ENCODE data around the gene ARVCF.
A peak's percentile ranks its signal among the peaks of the same experiment; 100 is the strongest.

Gene ARVCF

DNA sequence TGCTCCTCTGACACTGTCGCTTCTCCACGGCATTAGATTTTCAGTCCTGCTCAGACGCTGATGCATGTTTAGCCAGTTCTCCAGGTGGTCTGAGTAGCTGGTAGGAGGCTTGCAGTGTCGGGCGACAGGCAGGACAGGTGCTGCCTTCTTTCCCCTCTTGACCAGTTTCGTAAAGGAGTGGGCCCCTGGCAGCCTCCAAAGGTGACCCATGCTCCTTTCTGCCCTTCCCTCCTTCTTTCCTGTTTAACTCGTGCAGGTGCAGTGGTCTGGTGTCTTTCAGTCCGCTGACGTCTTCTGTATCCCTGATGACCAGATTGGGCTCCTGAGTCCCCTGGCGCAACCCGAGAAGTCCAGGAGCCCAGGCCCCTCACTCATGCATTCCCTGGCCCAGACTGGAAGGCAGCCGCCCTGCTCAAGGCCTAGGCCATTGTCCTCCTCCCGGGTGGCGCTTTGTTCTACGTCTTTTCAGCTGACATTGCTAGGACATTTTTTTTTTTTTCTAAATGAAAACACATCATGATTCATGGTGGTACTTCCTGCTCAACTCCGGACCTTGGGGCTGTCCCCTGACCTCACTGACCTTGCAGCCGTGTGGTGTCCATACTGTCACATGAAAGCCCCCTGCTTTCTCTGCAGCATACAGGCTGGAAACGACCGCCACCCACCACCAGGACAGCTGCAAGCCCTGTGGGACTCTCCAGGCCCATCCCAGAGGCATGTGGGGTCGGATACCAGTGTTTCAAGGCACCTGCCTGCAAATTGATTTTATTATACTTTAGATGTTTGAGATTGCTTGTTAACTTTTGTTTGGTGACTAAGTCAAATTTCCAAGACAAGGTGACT, 49.5 kb downstream of the ARVCF start:
- no peak overlapping the region for H3K27ac ChIP-seq (ENCODE audit: low read depth in 2 of 2, low read length in 2 of 2)
- peaks cover 14 to 20% of the 10 kb centered on the region in 2 donors for H3K4me1 ChIP-seq (ENCODE audit: control insufficient read depth in 2 of 2, insufficient read depth in 2 of 2, low read length in 2 of 2)
- H3K4me3 ChIP-seq (ENCODE audit: low read length in 2 of 2) = no peak overlapping the region
- peaks cover 14 to 21% of the 10 kb centered on the region in 2 donors for H3K36me3 ChIP-seq (ENCODE audit: control insufficient read depth in 2 of 2, insufficient read depth in 2 of 2, low read length in 2 of 2)
- H3K9ac ChIP-seq (ENCODE audit: low read depth in 1 of 2, low read length in 2 of 2) = no peak overlapping the region
- H3K27me3 ChIP-seq (ENCODE audit: control insufficient read depth in 2 of 2, insufficient read depth in 2 of 2, low read length in 2 of 2) = no peaks in the 10 kb centered on the region
- no peaks in the 10 kb centered on the region for H3K9me3 ChIP-seq (ENCODE audit: control insufficient read depth in 2 of 2, low read length in 2 of 2)

DNA sequence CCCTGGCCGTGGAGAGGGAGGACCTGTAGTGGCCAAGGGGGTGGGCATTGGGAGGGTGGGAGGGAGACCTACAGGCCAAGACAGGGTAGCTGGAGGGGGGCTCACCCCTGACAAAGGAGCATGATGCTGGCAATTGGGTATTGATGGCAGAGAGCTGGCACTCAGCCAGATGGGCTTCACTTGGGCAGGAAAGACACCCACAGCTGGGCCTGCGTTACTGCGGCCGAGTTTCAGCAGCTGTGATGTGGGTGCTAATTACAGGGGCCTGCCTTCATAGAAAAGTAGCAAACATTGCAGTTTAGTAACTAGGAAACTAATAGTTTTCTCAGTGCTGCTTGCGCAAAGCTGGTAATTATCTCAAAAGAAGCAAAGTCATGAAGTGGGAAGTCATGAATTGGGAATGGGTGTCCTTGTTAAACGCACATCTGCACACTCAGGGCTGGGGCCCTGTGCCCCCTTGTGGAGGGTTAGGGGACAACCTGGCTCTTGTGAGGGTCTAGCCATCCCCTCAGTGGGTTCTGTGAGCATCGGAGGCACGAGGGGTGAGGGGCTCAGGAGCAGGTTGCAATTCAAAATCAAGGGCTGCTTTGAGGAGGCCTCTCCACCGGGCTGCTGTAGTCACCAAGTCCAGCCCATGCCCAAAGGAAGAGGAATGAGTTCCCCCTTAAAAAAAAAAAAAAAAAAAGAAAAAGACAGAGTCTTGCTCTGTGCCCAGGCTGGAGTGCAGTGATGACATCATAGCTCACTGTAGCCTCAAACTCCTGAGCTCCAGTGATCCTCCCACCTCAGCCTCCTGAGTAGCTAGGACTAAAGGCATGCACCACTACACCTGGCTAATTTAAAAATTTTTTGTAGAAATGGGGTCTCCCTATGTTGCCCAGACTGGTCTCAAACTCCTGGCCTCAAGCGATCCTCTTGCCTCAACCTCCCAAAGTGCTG, 50.6 kb downstream of the ARVCF start:
- no peak overlapping the region for H3K4me3 ChIP-seq (ENCODE audit: low read length in 2 of 2)
- H3K4me1 ChIP-seq (ENCODE audit: control insufficient read depth in 2 of 2, insufficient read depth in 2 of 2, low read length in 2 of 2) = peaks cover 20 to 23% of the 10 kb centered on the region in 2 donors
- H3K27me3 ChIP-seq (ENCODE audit: control insufficient read depth in 2 of 2, insufficient read depth in 2 of 2, low read length in 2 of 2) = no peaks in the 10 kb centered on the region
- H3K9ac ChIP-seq (ENCODE audit: low read depth in 1 of 2, low read length in 2 of 2) = no peak overlapping the region
- H3K9me3 ChIP-seq (ENCODE audit: control insufficient read depth in 2 of 2, low read length in 2 of 2) = no peaks in the 10 kb centered on the region
- H3K36me3 ChIP-seq (ENCODE audit: control insufficient read depth in 2 of 2, insufficient read depth in 2 of 2, low read length in 2 of 2) = peaks cover 14 to 21% of the 10 kb centered on the region in 2 donors
- H3K27ac ChIP-seq (ENCODE audit: low read depth in 2 of 2, low read length in 2 of 2) = no peak overlapping the region

DNA sequence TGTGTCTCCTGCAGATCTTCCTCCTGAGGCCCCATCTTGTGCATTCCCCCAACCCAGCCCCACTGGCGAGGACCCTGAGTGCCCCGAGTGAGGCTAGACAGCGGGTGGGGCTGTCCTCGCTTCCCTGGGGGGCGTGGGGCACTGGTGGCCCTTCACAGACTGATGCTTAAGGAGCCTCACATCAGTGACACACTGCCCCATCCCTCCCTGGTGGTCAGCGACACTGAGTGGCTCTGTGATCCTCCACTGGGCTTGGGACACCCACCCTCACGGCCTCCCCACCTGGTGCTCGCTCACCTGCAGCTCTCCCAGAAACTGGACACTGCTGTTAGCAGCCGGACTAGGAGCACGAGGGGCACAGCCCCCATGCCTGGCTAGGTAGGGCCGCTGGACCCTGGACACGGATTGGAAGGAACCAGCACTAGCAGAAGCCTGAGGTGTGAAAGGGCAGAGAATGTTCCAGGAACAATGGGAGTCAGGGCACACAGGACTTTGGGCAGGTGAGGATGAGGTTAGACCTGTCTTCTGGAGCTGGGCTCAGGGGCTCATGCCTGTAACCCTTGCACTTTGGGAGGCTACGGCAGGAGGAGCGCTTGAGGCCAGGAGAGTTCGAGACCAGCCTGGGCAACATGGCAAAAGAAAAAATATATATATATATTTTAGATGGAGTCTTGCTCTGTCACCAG, 51.8 kb downstream of the ARVCF start:
- no peak overlapping the region for H3K9ac ChIP-seq (ENCODE audit: low read depth in 1 of 2, low read length in 2 of 2)
- H3K27ac ChIP-seq (ENCODE audit: low read depth in 2 of 2, low read length in 2 of 2) = no peak overlapping the region
- no peaks in the 10 kb centered on the region for H3K9me3 ChIP-seq (ENCODE audit: control insufficient read depth in 2 of 2, low read length in 2 of 2)
- no peaks in the 10 kb centered on the region for H3K27me3 ChIP-seq (ENCODE audit: control insufficient read depth in 2 of 2, insufficient read depth in 2 of 2, low read length in 2 of 2)
- H3K36me3 ChIP-seq (ENCODE audit: control insufficient read depth in 2 of 2, insufficient read depth in 2 of 2, low read length in 2 of 2) = peaks cover 14 to 21% of the 10 kb centered on the region in 2 donors
- H3K4me1 ChIP-seq (ENCODE audit: control insufficient read depth in 2 of 2, insufficient read depth in 2 of 2, low read length in 2 of 2) = peaks cover 22% of the 10 kb centered on the region in 2 donors
- H3K4me3 ChIP-seq (ENCODE audit: low read length in 2 of 2) = no peak overlapping the region

DNA sequence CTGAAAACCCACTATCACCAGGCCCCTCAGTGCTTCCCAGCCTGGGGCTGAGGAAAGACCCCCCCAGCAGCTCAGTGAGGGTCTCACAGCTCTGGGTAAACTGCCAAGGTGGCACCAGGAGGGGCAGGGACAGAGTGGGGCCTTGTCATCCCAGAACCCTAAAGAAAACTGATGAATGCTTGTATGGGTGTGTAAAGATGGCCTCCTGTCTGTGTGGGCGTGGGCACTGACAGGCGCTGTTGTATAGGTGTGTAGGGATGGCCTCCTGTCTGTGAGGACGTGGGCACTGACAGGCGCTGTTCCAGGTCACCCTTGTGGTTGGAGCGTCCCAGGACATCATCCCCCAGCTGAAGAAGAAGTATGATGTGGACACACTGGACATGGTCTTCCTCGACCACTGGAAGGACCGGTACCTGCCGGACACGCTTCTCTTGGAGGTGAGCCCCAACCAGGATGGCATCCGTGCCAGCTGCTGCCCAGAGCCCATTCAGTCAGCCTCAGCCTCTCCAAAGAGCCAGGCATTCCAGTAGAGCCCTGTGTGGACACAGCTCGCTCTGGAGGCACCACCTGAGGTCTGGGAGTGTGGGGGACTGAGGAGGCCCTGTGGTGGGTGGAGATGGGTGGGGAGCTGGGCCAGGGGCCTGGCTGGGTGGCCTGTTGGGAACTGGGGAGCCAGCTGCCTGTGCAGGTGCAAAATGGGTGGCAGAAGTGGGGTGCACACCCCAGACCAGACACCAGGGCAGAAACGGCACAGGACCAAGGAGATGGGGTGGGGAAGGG, 52.6 kb downstream of the ARVCF start:
- H3K27ac ChIP-seq (ENCODE audit: low read depth in 2 of 2, low read length in 2 of 2) = peak overlapping the region in 1 of 2 donors; percentile 90
- no peaks in the 10 kb centered on the region for H3K9me3 ChIP-seq (ENCODE audit: control insufficient read depth in 2 of 2, low read length in 2 of 2)
- H3K4me1 ChIP-seq (ENCODE audit: control insufficient read depth in 2 of 2, insufficient read depth in 2 of 2, low read length in 2 of 2) = peaks cover 26 to 27% of the 10 kb centered on the region in 2 donors
- H3K36me3 ChIP-seq (ENCODE audit: control insufficient read depth in 2 of 2, insufficient read depth in 2 of 2, low read length in 2 of 2) = peaks cover 13 to 19% of the 10 kb centered on the region in 2 donors
- peak overlapping the region; percentile 52 to 69 for H3K9ac ChIP-seq (ENCODE audit: low read depth in 1 of 2, low read length in 2 of 2)
- peak overlapping the region; percentile 59 to 60 for H3K4me3 ChIP-seq (ENCODE audit: low read length in 2 of 2)
- no peaks in the 10 kb centered on the region for H3K27me3 ChIP-seq (ENCODE audit: control insufficient read depth in 2 of 2, insufficient read depth in 2 of 2, low read length in 2 of 2)

DNA sequence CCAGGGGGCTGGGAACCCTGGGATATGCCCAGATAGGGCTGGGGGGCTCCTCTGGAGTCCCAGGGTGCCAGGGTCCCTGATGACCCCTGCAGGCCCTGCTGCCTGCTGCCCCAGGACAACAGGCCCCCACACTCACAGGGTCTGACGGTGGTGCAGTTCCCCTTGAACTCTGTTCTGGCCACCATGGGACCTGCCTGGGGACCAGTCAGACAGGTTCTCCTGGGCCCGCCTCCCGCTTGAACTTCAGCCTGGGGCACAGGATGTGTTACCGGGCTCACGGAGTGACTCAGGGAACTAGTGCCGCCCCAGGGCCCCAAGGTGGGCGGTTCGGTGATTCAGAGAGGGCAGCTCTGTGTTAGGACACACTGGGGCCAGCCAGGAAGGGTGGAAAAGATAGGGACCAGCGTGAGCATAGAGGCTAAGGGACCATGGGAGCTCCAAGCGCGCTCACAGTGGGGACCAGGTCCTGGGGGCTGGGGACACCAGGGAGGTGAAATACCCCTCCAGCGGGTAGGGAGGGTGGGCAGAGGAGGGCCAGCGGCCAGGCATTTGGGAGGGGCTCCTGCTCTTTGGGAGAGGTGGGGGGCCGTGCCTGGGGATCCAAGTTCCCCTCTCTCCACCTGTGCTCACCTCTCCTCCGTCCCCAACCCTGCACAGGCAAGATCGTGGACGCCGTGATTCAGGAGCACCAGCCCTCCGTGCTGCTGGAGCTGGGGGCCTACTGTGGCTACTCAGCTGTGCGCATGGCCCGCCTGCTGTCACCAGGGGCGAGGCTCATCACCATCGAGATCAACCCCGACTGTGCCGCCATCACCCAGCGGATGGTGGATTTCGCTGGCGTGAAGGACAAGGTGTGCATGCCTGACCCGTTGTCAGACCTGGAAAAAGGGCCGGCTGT, 53.5 kb downstream of the ARVCF start:
- Histone ChIP-seq H3K27ac (ENCODE audit: low read depth in 2 of 2, low read length in 2 of 2) (peak overlapping the region; percentile 90 to 91), H3K36me3 (ENCODE audit: control insufficient read depth in 2 of 2, insufficient read depth in 2 of 2, low read length in 2 of 2) (peaks cover 5 to 16% of the 10 kb centered on the region in 2 donors)

DNA sequence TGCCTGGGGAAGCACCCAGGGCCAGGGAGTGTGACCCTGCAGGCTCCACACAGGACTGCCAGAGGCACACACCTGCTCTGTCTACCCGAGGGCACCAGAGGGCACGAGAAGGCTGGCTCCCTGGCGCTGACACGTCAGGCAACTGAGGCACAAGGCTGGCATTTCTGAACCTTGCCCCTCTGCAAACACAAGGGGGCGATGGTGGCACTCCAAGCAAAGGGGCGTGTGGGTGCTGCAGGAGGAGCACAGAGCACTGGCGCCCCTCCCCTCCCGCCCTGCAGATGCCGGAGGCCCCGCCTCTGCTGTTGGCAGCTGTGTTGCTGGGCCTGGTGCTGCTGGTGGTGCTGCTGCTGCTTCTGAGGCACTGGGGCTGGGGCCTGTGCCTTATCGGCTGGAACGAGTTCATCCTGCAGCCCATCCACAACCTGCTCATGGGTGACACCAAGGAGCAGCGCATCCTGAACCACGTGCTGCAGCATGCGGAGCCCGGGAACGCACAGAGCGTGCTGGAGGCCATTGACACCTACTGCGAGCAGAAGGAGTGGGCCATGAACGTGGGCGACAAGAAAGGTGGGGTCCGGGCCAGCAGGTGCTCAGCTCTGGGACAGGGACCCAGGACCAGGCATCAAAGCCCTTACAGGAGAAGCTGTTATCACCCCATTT, 54.2 kb downstream of the ARVCF start:
- Histone ChIP-seq H3K9me3 (ENCODE audit: control insufficient read depth in 2 of 2, low read length in 2 of 2) (no peaks in the 10 kb centered on the region), H3K36me3 (ENCODE audit: control insufficient read depth in 2 of 2, insufficient read depth in 2 of 2, low read length in 2 of 2) (peaks cover 5 to 14% of the 10 kb centered on the region in 2 donors), H3K27me3 (ENCODE audit: control insufficient read depth in 2 of 2, insufficient read depth in 2 of 2, low read length in 2 of 2) (no peaks in the 10 kb centered on the region), H3K27ac (ENCODE audit: low read depth in 2 of 2, low read length in 2 of 2) (peak overlapping the region; percentile 90 to 91), H3K9ac (ENCODE audit: low read depth in 1 of 2, low read length in 2 of 2) (peak overlapping the region; percentile 58 to 67), H3K4me1 (ENCODE audit: control insufficient read depth in 2 of 2, insufficient read depth in 2 of 2, low read length in 2 of 2) (peaks cover 26 to 29% of the 10 kb centered on the region in 2 donors), H3K4me3 (ENCODE audit: low read length in 2 of 2) (peak overlapping the region; percentile 61 to 65)

More for the DNA sequence above, 53.5 kb downstream of the ARVCF start:
- Histone ChIP-seq H3K9me3 (ENCODE audit: control insufficient read depth in 2 of 2, low read length in 2 of 2) (no peaks in the 10 kb centered on the region), H3K4me1 (ENCODE audit: control insufficient read depth in 2 of 2, insufficient read depth in 2 of 2, low read length in 2 of 2) (peaks cover 26 to 29% of the 10 kb centered on the region in 2 donors), H3K4me3 (ENCODE audit: low read length in 2 of 2) (peak overlapping the region; percentile 61 to 65), H3K9ac (ENCODE audit: low read depth in 1 of 2, low read length in 2 of 2) (peak overlapping the region; percentile 58 to 69), H3K27me3 (ENCODE audit: control insufficient read depth in 2 of 2, insufficient read depth in 2 of 2, low read length in 2 of 2) (no peaks in the 10 kb centered on the region)

DNA sequence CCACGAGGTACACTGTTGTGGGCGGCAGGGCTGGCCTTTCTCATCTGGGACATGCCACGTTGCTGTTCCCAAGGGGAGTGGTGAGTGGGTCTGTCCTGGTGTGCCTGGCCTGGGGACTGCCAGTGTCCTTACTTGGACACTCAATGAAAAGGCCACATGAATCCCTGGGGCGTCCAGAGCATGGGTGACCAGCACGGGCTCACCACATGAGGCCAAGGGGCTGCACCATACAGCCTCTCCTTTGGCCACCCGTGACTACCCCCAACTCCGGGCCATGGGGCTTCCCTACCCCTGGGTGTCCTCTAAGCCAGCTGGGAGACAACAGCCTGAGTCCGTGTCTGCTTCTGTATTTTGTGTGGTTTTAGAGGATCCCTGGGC, 54.8 kb downstream of the ARVCF start:
- Histone ChIP-seq H3K4me1 (ENCODE audit: control insufficient read depth in 2 of 2, insufficient read depth in 2 of 2, low read length in 2 of 2) (peaks cover 26 to 29% of the 10 kb centered on the region in 2 donors), H3K27me3 (ENCODE audit: control insufficient read depth in 2 of 2, insufficient read depth in 2 of 2, low read length in 2 of 2) (no peaks in the 10 kb centered on the region), H3K9ac (ENCODE audit: low read depth in 1 of 2, low read length in 2 of 2) (no peak overlapping the region), H3K9me3 (ENCODE audit: control insufficient read depth in 2 of 2, low read length in 2 of 2) (no peaks in the 10 kb centered on the region), H3K27ac (ENCODE audit: low read depth in 2 of 2, low read length in 2 of 2) (peak overlapping the region in 1 of 2 donors; percentile 90), H3K36me3 (ENCODE audit: control insufficient read depth in 2 of 2, insufficient read depth in 2 of 2, low read length in 2 of 2) (peaks cover 5 to 10% of the 10 kb centered on the region in 2 donors), H3K4me3 (ENCODE audit: low read length in 2 of 2) (no peak overlapping the region)

DNA sequence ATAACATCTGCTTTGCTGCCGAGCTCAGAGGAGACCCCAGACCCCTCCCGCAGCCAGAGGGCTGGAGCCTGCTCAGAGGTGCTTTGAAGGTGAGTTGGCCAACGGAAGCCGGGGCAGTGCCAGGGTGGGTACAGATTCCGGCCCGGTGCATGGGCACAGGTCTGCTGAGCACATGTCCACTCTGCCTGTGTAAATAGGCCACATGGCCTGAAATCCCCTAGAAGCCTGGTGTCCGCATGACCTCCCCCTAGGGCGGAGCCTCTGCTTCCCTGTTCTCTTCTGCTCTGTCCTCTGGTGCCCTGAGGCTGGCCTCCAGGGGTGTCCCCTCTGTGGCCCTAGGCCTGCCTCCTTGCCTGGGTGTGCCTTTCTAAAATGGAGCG, 55.4 kb downstream of the ARVCF start:
- Histone ChIP-seq H3K36me3 (ENCODE audit: control insufficient read depth in 2 of 2, insufficient read depth in 2 of 2, low read length in 2 of 2) (peaks cover 5 to 10% of the 10 kb centered on the region in 2 donors), H3K9me3 (ENCODE audit: control insufficient read depth in 2 of 2, low read length in 2 of 2) (no peaks in the 10 kb centered on the region), H3K4me1 (ENCODE audit: control insufficient read depth in 2 of 2, insufficient read depth in 2 of 2, low read length in 2 of 2) (peaks cover 26 to 29% of the 10 kb centered on the region in 2 donors), H3K9ac (ENCODE audit: low read depth in 1 of 2, low read length in 2 of 2) (no peak overlapping the region), H3K4me3 (ENCODE audit: low read length in 2 of 2) (no peak overlapping the region), H3K27ac (ENCODE audit: low read depth in 2 of 2, low read length in 2 of 2) (no peak overlapping the region), H3K27me3 (ENCODE audit: control insufficient read depth in 2 of 2, insufficient read depth in 2 of 2, low read length in 2 of 2) (no peaks in the 10 kb centered on the region)

All from mucosa of rectum (tissue), 2 donors.